BLaER1 treated with 17β-estradiol and CSF1 and Interleukin-3, amounts not matched to agents 10 nM and 100 nM (cell line): ENCODE data around the gene STAT5A.
A peak's percentile ranks its signal among the peaks of the same experiment; 100 is the strongest.

ENCODE experiments used
- H3K27ac ChIP-seq, 11 experiments: shearing (Covaris generic); formaldehyde crosslinking; 2 replicates each; pipeline ENCODE4 v1.8.1; 2022
- H3K27me3 ChIP-seq, 11 experiments: shearing (Covaris generic); formaldehyde crosslinking; 2 replicates each; pipeline ENCODE4 v1.8.1; 2022
- H3K36me3 ChIP-seq, 11 experiments: shearing (Covaris generic); formaldehyde crosslinking; 2 replicates each; pipeline ENCODE4 v1.8.1; 2022
- H3K4me1 ChIP-seq, 10 experiments: shearing (Covaris generic); formaldehyde crosslinking; 2 replicates each; pipeline ENCODE4 v1.8.1; 2022
- H3K4me2 ChIP-seq, 11 experiments: shearing (Covaris generic); formaldehyde crosslinking; 2 replicates each; pipeline ENCODE4 v1.8.1; 2022
- H3K4me3 ChIP-seq, 10 experiments: shearing (Covaris generic); formaldehyde crosslinking; 2 replicates each; pipeline ENCODE4 v1.8.1; 2022
- H3K9ac ChIP-seq, 11 experiments: shearing (Covaris generic); formaldehyde crosslinking; 2 replicates each; pipeline ENCODE4 v1.8.1; 2022
- H3K9me3 ChIP-seq, 11 experiments: shearing (Covaris generic); formaldehyde crosslinking; replicated peaks in 1 of 11; 2 replicates each; pipeline ENCODE4 v1.8.1; 2022
- H4K20me1 ChIP-seq, 11 experiments: shearing (Covaris generic); formaldehyde crosslinking; 2 replicates each; pipeline ENCODE4 v1.8.1; 2022
- Cebpa-rat ChIP-seq, 11 experiments: shearing (Covaris generic); IDR thresholded peaks; 2 replicates each; pipeline ENCODE4 v1.8.1; 2022

The STAT5A gene

DNA sequence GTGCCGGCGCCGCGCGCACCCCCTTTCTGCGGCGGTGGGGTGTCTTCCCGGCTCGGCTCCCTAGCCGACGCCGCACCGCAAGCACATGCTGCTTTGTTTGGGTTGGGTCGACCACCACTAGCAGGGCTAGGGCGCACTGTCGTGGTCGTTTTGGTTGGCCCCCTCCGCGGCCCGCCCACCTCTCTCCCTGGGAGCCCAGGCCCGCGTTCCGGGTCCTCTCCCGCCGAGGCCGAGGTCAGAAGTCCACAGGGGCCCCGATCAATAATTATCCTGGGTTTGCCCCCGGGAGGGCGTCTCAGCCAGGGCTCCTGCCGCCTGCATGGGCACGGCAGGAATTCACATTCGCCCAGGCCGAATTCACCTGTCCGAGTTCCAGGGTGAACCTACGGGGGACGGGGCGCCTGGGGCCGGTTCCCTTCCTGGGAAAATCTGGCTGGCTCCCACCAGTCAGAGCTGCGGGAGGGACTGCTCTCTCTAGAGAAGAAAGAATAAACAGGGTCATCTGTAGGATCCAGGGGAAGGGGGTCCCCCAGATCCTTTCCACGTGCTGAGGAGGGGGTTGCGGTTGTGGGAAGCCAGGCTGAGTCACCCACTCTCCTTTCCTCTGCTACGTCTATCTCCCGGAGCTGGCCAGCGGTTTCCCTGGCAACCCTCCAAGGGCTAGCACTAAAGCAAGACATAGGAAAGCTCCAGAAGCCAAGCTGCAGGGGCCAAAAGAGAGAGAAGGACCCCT is 11.5 kb upstream of the STAT5A start:
- peak overlapping the region; percentile 80 to 96 (median 93) for H3K27ac ChIP-seq
- H3K9me3 ChIP-seq = no peaks in the 10 kb centered on the region
- H3K36me3 ChIP-seq = no peaks in the 10 kb centered on the region
- peak overlapping the region; percentile 92 to 96 (median 93) for H3K9ac ChIP-seq
- peak overlapping the region; percentile 81 to 99 (median 96) for H3K4me2 ChIP-seq
- H3K4me3 ChIP-seq = peak overlapping the region; percentile 82 to 99 (median 89)
- no peaks in the 10 kb centered on the region for H3K27me3 ChIP-seq
- H3K4me1 ChIP-seq = peaks cover 43 to 46% (median 44%) of the 10 kb centered on the region in 10 experiments
- no peak for TF ChIP-seq Cebpa-rat (IDR thresholded peaks at IDR 0.05)
- peaks cover 0 to 31% (median 9%) of the 10 kb centered on the region in 11 experiments; a peak in 8 of 22 replicates for H4K20me1 ChIP-seq

DNA sequence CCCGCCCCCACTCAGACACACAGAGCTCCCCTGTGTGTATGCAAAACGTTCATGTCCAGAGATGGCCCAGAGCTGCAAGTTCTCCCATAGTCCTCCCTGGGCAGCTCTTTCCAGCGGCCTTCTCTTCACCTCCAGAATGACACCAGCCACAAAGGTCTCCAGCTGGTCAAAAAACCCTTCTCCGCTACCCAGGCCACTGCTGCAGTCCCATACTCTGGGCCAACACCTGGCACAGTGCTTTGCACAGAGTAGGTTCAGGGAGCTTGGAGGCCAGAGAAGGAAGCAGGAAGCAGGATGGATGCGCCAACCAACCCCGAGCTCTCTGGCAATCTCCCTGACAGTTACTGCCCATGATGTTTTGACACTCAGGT is 11.0 kb upstream of the STAT5A start:
- H3K4me3 ChIP-seq = peak overlapping the region in 7 of 10 experiments; percentile 87 to 99 (median 92); a peak in 8 of 20 replicates
- H3K36me3 ChIP-seq = no peaks in the 10 kb centered on the region
- H3K4me2 ChIP-seq = peak overlapping the region; percentile 81 to 99 (median 96)
- H3K4me1 ChIP-seq = peaks cover 37 to 40% (median 39%) of the 10 kb centered on the region in 10 experiments
- no peaks in the 10 kb centered on the region for H3K9me3 ChIP-seq
- H3K27ac ChIP-seq = peak overlapping the region in 6 of 11 experiments; percentile 89 to 95 (median 94); a peak in 9 of 22 replicates
- H4K20me1 ChIP-seq = peaks cover 0 to 26% (median 4%) of the 10 kb centered on the region in 11 experiments; a peak in 8 of 22 replicates
- H3K27me3 ChIP-seq = no peaks in the 10 kb centered on the region
- TF ChIP-seq Cebpa-rat (IDR thresholded peaks at IDR 0.05) = no peak
- H3K9ac ChIP-seq = peak overlapping the region in 9 of 11 experiments; percentile 92 to 96 (median 93); a peak in 14 of 22 replicates

DNA sequence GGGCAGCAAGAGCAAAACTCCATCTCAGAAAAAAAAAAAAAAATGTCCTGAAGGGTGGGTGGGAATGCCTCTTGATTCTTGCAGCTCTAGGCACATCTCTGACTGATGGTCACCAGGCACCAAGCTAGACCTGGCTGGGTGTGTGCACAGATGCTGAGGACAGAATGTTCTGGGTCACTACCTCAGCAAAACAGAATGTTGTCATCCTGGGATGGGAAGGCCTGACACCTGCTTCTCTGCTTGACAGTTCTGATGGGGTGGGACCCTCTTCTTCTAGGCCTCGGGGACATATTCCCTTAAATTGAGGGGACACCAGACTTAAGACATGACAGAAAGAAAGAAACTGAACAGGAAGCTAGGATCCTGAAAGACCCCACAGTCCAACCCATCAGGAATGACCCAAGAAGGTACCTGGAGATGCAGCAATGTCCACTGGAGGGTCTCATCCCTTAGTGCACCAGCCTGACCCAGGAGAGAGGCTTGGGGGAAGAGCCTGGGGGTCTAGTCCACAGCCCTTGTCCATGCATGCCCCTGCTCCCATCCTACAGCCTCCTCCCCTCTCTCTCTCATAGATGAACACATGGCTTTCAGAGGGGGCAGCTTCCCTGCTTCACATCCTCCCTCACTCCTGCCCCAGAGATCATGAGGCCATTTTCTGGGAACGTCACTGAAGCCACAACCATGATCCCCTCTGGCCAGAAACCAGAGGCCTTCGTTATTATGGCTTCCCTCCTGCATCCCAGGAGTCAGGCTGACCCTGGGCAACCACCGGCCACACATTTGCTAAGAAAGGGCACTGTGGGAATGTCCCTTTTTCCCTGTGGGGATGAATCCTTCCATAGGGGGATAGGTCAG is 8.3 kb upstream of the STAT5A start:
- no peak overlapping the region for H3K4me2 ChIP-seq
- no peaks in the 10 kb centered on the region for H3K27me3 ChIP-seq
- H3K4me3 ChIP-seq = no peak overlapping the region
- TF ChIP-seq Cebpa-rat (IDR thresholded peaks at IDR 0.05) = no peak
- H3K9ac ChIP-seq = no peak overlapping the region
- peaks cover 0 to 1% (median 0%) of the 10 kb centered on the region in 11 experiments; a peak in 3 of 22 replicates for H4K20me1 ChIP-seq
- no peaks in the 10 kb centered on the region for H3K36me3 ChIP-seq
- H3K4me1 ChIP-seq = peaks cover 11 to 18% (median 12%) of the 10 kb centered on the region in 10 experiments
- no peaks in the 10 kb centered on the region for H3K9me3 ChIP-seq
- H3K27ac ChIP-seq = no peak overlapping the region

DNA sequence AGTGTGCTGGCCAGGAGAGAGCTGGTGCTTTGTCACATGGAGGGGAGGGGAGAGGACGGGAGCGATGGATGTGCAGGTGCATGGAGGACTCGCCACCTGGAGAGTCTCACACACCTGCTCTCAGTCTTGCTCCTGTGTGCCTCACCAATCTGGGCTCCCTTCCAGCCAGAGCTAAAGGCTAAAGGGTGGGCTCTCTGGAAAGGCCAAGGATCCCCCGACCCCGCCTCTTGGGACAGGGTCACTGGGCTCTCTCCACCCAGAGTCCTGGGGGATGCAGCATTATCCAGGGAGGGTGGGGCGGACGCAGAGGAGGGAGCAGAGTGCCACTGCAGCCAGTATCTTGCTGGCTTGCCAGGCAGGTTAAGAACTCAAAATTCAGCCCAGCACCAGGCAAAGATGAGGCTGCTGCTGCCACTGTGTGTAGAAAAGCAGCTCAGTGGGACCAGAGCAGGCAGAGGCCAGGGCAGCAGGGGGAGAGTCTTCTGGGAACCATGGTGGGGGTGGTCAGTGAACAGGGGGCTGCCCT is 6.7 kb upstream of the STAT5A start:
- H3K27ac ChIP-seq = no peak overlapping the region
- H3K4me2 ChIP-seq = no peak overlapping the region
- no peaks in the 10 kb centered on the region for H3K9me3 ChIP-seq
- H4K20me1 ChIP-seq = no peaks in the 10 kb centered on the region
- no peak for TF ChIP-seq Cebpa-rat (IDR thresholded peaks at IDR 0.05)
- H3K4me3 ChIP-seq = no peak overlapping the region
- peaks cover 13 to 28% (median 14%) of the 10 kb centered on the region in 10 experiments for H3K4me1 ChIP-seq
- 0 out of 22 replicates have a peak overlapping the region, but pooled peaks of 1 of the 11 experiments have one; percentile 16 for H3K9ac ChIP-seq
- no peaks in the 10 kb centered on the region for H3K36me3 ChIP-seq
- no peaks in the 10 kb centered on the region for H3K27me3 ChIP-seq

DNA sequence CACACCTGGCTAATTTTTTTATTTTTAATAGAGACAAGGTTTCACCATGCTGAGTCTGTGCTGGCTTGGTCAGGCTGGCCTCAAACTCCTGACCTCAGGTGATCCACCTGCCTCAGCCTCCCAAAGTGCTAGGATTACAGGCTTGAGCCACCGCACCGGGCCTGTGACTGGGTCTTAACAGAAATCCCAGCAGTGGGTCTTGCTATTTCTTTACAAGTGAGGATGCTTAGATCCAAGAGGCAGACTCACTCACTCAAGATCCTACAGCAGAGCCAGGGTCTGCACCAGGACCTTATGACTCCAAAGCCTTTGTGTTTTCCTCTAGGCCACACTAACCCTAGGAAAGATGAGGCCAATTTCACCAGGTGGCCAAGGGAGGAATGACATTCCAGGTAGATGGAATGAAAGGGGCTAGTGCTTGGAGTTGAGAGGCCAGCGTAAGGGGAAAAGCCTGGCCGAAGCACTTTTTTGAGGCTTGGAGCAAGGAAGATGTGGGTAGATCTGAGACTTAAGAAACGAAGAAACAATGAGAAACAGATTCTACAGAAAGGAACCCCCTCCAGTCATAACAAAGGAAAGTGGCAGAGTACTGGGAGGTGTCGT is 5.7 kb upstream of the STAT5A start:
- Histone ChIP-seq H3K27me3 (peaks cover 0 to 4% (median 0%) of the 10 kb centered on the region in 11 experiments; a peak in 2 of 22 replicates), H3K9me3 (no peaks in the 10 kb centered on the region), H3K4me2 (no peak overlapping the region), H4K20me1 (no peaks in the 10 kb centered on the region), H3K4me1 (peaks cover 13 to 29% (median 15%) of the 10 kb centered on the region in 10 experiments), H3K9ac (no peak overlapping the region), H3K27ac (no peak overlapping the region), H3K4me3 (no peak overlapping the region), H3K36me3 (no peaks in the 10 kb centered on the region)
- TF ChIP-seq Cebpa-rat (IDR thresholded peaks at IDR 0.05) = no peak

DNA sequence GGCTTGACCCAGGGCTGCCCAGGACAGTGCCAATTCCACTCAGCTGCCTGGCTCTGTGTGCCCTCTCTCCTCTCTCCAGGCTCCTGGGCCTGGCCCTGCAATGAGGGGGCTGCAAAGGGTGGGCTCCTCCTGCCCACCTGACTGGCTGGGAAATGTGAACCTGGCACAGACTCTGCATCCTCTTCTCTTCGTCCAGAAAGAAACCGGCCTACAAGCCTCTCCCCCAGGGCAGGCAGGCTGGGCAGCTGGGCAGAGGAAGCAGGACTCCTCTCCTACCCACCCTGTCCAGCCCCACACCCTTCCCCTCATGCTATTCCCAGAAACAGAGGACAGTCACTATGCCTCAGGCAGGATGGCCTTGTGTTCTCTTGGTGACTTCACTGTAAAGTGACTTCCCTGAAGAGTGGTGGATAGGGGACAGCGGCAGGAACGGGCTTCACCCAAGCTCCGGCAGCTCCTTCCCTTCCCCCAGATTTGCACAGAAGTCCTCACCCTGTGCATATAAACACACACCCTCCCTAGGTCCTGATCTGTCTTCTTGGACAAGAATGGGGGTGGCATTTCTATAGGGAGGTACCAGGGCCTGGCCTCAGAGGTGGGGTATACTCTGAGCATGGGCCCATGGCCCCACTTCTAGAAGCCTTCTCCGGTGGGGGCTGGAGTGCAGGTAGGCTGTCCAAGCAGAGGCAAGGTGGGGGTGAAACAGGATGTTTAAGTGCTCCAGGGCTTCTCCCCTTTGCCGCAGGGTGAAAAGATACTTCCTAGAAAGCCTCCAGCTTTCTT is 4.9 kb upstream of the STAT5A start:
- Histone ChIP-seq H3K4me1 (peaks cover 19 to 32% (median 22%) of the 10 kb centered on the region in 10 experiments), H3K27ac (no peak overlapping the region), H3K4me2 (no peak overlapping the region)

DNA sequence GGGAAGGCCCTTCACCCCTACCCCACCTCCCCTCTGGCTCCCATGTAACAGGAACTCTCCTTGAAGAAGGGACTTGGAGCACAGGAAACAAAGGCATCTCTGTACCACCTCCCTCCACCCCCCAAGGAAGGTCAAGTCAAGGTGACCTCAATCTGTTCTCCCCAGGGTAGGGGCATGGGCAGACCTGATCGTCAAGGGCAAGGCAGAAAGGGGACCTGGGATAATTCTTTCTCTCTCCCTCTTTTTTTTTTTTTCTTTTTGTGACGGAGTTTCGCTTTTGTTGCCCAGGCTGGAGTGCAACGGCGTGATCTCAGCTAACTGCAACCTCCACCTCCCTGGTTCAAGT is 4.3 kb upstream of the STAT5A start:
- no peak overlapping the region for H3K4me3 ChIP-seq
- H3K4me2 ChIP-seq = no peak overlapping the region
- H3K4me1 ChIP-seq = peaks cover 23 to 35% (median 27%) of the 10 kb centered on the region in 10 experiments
- peaks cover 0 to under 1% (median 0%) of the 10 kb centered on the region in 11 experiments; a peak in 4 of 22 replicates for H4K20me1 ChIP-seq
- no peaks in the 10 kb centered on the region for H3K9me3 ChIP-seq
- no peak overlapping the region for H3K9ac ChIP-seq
- no peak for TF ChIP-seq Cebpa-rat (IDR thresholded peaks at IDR 0.05)
- H3K27me3 ChIP-seq = peaks cover 0 to 4% (median 0%) of the 10 kb centered on the region in 11 experiments; a peak in 2 of 22 replicates
- H3K27ac ChIP-seq = no peak overlapping the region
- no peaks in the 10 kb centered on the region for H3K36me3 ChIP-seq

More for the DNA sequence above, 4.9 kb upstream of the STAT5A start:
- Histone ChIP-seq H3K36me3 (no peaks in the 10 kb centered on the region), H3K9me3 (no peaks in the 10 kb centered on the region), H4K20me1 (no peaks in the 10 kb centered on the region), H3K9ac (peak overlapping the region in 1 of 11 experiments; percentile 24; a peak in 1 of 22 replicates), H3K27me3 (peaks cover 0 to 4% (median 0%) of the 10 kb centered on the region in 11 experiments; a peak in 2 of 22 replicates), H3K4me3 (no peak overlapping the region)
- no peak for TF ChIP-seq Cebpa-rat (IDR thresholded peaks at IDR 0.05)

DNA sequence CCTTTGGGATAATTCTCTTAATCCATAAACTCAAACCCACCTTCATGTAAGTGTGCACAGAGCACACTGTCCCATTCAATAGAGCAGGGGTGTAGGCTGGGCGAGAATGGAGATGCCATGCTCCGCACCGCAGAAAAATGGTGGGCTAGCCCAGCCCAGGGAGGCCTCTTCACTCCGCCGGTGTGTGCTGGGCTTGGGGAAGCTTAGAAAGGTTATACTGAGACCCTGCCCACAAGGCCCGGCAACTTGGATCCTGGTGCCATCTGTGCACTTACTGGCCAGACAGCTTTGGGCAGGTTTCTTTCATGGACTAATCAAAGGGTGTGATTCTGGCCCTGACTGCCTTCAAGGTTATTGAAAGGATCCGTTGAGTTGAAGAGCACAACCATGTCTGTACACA is 3.7 kb upstream of the STAT5A start:
- Histone ChIP-seq H3K4me2 (no peak overlapping the region), H3K36me3 (no peaks in the 10 kb centered on the region)
- TF ChIP-seq Cebpa-rat (IDR thresholded peaks at IDR 0.05) = no peak

More for the DNA sequence above, 3.7 kb upstream of the STAT5A start:
- H3K9me3 ChIP-seq = no peaks in the 10 kb centered on the region
- peaks cover 0 to 4% (median 0%) of the 10 kb centered on the region in 11 experiments; a peak in 2 of 22 replicates for H3K27me3 ChIP-seq
- peaks cover 0 to 7% (median 2%) of the 10 kb centered on the region in 11 experiments; a peak in 9 of 22 replicates for H4K20me1 ChIP-seq
- no peak overlapping the region for H3K4me3 ChIP-seq
- peaks cover 28 to 40% (median 32%) of the 10 kb centered on the region in 10 experiments for H3K4me1 ChIP-seq
- no peak overlapping the region for H3K9ac ChIP-seq
- H3K27ac ChIP-seq = no peak overlapping the region
